GM12892 (cell line): ENCODE data around the gene THOP1.

Source experiments
- POLR2A ChIP-seq: IDR thresholded peaks from 2 replicates; pipeline ENCODE4 v1.6.1; 2011; ENCODE audit warnings: low read depth, low read length, control low read depth
- POLR2AphosphoS5 ChIP-seq: IDR thresholded peaks from 2 replicates; pipeline ENCODE4 v1.6.1; 2011; ENCODE audit warnings: low read depth, low read length, control low read depth
- TAF1 ChIP-seq: IDR thresholded peaks from 2 replicates; pipeline ENCODE4 v1.6.1; 2011; ENCODE audit warnings: low read depth, mild to moderate bottlenecking, control low read depth, low read length, borderline replicate concordance

GRCh38 chr19:2798733-2799132 lies 13.4 kb downstream of the THOP1 start:
- TF ChIP-seq POLR2A (no peak), TAF1 (no peak), POLR2AphosphoS5 (no peak)
